NCI-H446 treated with DMSO at 0.1 percent for 48 hours (cell line): ENCODE data around the gene MYO18A.
"Not testable (repeated sequence)": the region's sequence is repeated elsewhere in the genome, so short reads cannot be mapped to it uniquely, and the experiment has no call there.

Experiments
- DNase-seq: peaks from one replicate; lab custom pipeline; 2025; lab: John Stamatoyannopoulos, UW

MYO18A gene

GRCh38 chr17:29196769-29197515, 16.7 kb upstream of the MYO18A start:
- no peak for DNase-seq

GRCh38 chr17:29195465-29196081, 15.4 kb upstream of the MYO18A start:
- no peak for DNase-seq

- DNase-seq = no peak
Observed at GRCh38 chr17:29194669-29195068, 14.5 kb upstream of the MYO18A start.

- no peak for DNase-seq
Observed at GRCh38 chr17:29193146-29193545, 12.9 kb upstream of the MYO18A start.

GRCh38 chr17:29190592-29191207, 10.5 kb upstream of the MYO18A start:
- no peak for DNase-seq

GRCh38 chr17:29190039-29190438, 9.8 kb upstream of the MYO18A start:
- DNase-seq = no peak

- DNase-seq = no peak
Observed at GRCh38 chr17:29189355-29189754, 9.2 kb upstream of the MYO18A start.

GRCh38 chr17:29181226-29181625, 1.0 kb upstream of the MYO18A start:
- no peak for DNase-seq

GRCh38 chr17:29180788-29181160, 576 bp upstream of the MYO18A start:
- no peak for DNase-seq

- DNase-seq = no peak
Observed at GRCh38 chr17:29179232-29180033, 765 bp downstream of the MYO18A start.

GRCh38 chr17:29178750-29179231, 1.4 kb downstream of the MYO18A start:
- no peak for DNase-seq

- DNase-seq = no peak
Observed at GRCh38 chr17:29177871-29178749, 2.1 kb downstream of the MYO18A start.

GRCh38 chr17:29177541-29177870, 2.7 kb downstream of the MYO18A start:
- no peak for DNase-seq

- DNase-seq = no peak
Observed at GRCh38 chr17:29176558-29177351, 3.4 kb downstream of the MYO18A start.

GRCh38 chr17:29175349-29175748, 4.8 kb downstream of the MYO18A start:
- DNase-seq = no peak

GRCh38 chr17:29172589-29172988, 7.6 kb downstream of the MYO18A start:
- DNase-seq = no peak

- DNase-seq = no peak
Observed at GRCh38 chr17:29170682-29171081, 9.5 kb downstream of the MYO18A start.

- no peak for DNase-seq
Observed at GRCh38 chr17:29169806-29170591, 10.2 kb downstream of the MYO18A start.

- not testable (repeated sequence) for DNase-seq
Observed at GRCh38 chr17:29168759-29169126, 11.5 kb downstream of the MYO18A start.
